ENCODE data around the gene HASPIN. TPM values are rescaled to one million over a fixed set of nuclear protein-coding genes. Genes with fewer than 3 reads are reported as not detected.
A peak's percentile ranks its signal among the peaks of the same experiment; 100 is the strongest.

The HASPIN gene
- total and polyA plus RNA-seq, 5 experiments from 2014 or later, result 0.13 to 0.57 (median 0.33) TPM; not detected in 1

- peak in 1 of 2 donors; percentile 20 for ATAC-seq
- H3K27me3 Mint-ChIP-seq, result no peaks in the 10 kb centered on the region
- H3K9me3 Mint-ChIP-seq, result no peaks in the 10 kb centered on the region
- peaks cover 6 to 42% (median 10%) of the 10 kb centered on the region in 4 donors for H3K4me1 Mint-ChIP-seq
- peak overlapping the region in 1 of 10 donors; percentile 28 for H3K4me3 Mint-ChIP-seq
- no peak for DNase-seq
- H3K27ac Mint-ChIP-seq, result no peak overlapping the region
- POLR2A ChIA-PET, result no interaction called here
- peaks cover 0 to 12% (median 3%) of the 10 kb centered on the region in 3 donors for H3K36me3 Mint-ChIP-seq
These were observed 34.8 kb upstream of the HASPIN start for GRCh38 chr17:3688852-3689261.

GRCh38 chr17:3689262-3690093 is 34.2 kb upstream of the HASPIN start:
- peaks cover 0 to 12% (median 3%) of the 10 kb centered on the region in 3 donors for H3K36me3 Mint-ChIP-seq
- H3K9me3 Mint-ChIP-seq, result no peaks in the 10 kb centered on the region
- peak overlapping the region in 1 of 10 donors; percentile 21 for H3K4me3 Mint-ChIP-seq
- POLR2A ChIA-PET, result no interaction called here
- H3K27ac Mint-ChIP-seq, result peak overlapping the region in 1 of 10 donors; percentile 71
- H3K4me1 Mint-ChIP-seq, result peaks cover 8 to 47% (median 16%) of the 10 kb centered on the region in 4 donors
- ATAC-seq (no peak), DNase-seq (no peak)
- no peaks in the 10 kb centered on the region for H3K27me3 Mint-ChIP-seq

- ATAC-seq, result no peak
- no peaks in the 10 kb centered on the region for H3K27me3 Mint-ChIP-seq
- H3K4me3 Mint-ChIP-seq, result no peak overlapping the region
- H3K9me3 Mint-ChIP-seq, result no peaks in the 10 kb centered on the region
- peaks cover 0 to 12% (median 3%) of the 10 kb centered on the region in 3 donors for H3K36me3 Mint-ChIP-seq
- no peak for DNase-seq
- POLR2A ChIA-PET, result no interaction called here
- H3K4me1 Mint-ChIP-seq, result peaks cover 12 to 49% (median 22%) of the 10 kb centered on the region in 4 donors
- H3K27ac Mint-ChIP-seq, result peak overlapping the region in 2 of 10 donors; percentile 19 to 44
These were observed 33.5 kb upstream of the HASPIN start for GRCh38 chr17:3690094-3690715.

GRCh38 chr17:3691617-3692067 is 32.1 kb upstream of the HASPIN start:
- POLR2A ChIA-PET, result no interaction called here
- Mint-ChIP-seq H3K4me1 (peaks cover 12 to 57% (median 32%) of the 10 kb centered on the region in 4 donors), H3K4me3 (no peak overlapping the region), H3K27me3 (no peaks in the 10 kb centered on the region), H3K9me3 (no peaks in the 10 kb centered on the region), H3K27ac (peak overlapping the region in 2 of 10 donors; percentile 44 to 68), H3K36me3 (peaks cover 0 to 12% (median 3%) of the 10 kb centered on the region in 3 donors)
- ATAC-seq (no peak), DNase-seq (no peak)

- Mint-ChIP-seq H3K4me3 (no peak overlapping the region), H3K36me3 (peaks cover 0 to 12% (median 3%) of the 10 kb centered on the region in 3 donors), H3K27me3 (no peaks in the 10 kb centered on the region), H3K4me1 (peaks cover 12 to 63% (median 36%) of the 10 kb centered on the region in 4 donors), H3K27ac (peak overlapping the region in 4 of 10 donors; percentile 11 to 72 (median 44)), H3K9me3 (no peaks in the 10 kb centered on the region)
- POLR2A ChIA-PET, result no interaction called here
- ATAC-seq (no peak), DNase-seq (no peak)
These were observed 31.4 kb upstream of the HASPIN start for GRCh38 chr17:3692346-3692745.

DNA sequence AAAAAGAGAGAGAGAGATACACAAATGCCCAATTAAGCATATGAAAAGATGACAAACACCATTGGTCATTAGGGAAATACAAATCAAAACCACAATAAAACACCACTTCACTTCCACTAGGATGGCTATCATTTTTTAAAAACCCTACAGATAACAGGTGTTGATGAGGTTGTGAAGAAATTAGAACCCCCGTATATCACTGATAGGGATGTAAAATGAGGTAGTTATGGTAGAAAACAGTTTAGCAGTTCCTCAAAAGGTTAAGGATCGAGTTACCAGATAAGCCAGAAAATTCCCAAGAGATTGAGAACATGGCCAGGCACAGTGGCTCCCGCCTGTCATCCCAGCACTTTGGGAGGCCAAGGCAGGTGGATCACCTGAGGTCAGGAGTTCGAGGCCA is 30.6 kb upstream of the HASPIN start:
- no peak for ATAC-seq
- DNase-seq, result no peak
- H3K36me3 Mint-ChIP-seq, result peaks cover 0 to 12% (median 3%) of the 10 kb centered on the region in 3 donors
- peak overlapping the region in 3 of 10 donors; percentile 22 to 73 (median 24) for H3K4me3 Mint-ChIP-seq
- H3K27me3 Mint-ChIP-seq, result no peaks in the 10 kb centered on the region
- H3K9me3 Mint-ChIP-seq, result no peaks in the 10 kb centered on the region
- H3K27ac Mint-ChIP-seq, result peak overlapping the region in 9 of 10 donors; percentile 8 to 72 (median 62)
- POLR2A ChIA-PET, result no interaction called here
- peaks cover 12 to 65% (median 36%) of the 10 kb centered on the region in 4 donors for H3K4me1 Mint-ChIP-seq

GRCh38 chr17:3693829-3694231 is 29.9 kb upstream of the HASPIN start:
- no peak for DNase-seq
- peak overlapping the region in 8 of 10 donors; percentile 20 to 91 (median 89) for H3K4me3 Mint-ChIP-seq
- peaks cover 12 to 59% (median 36%) of the 10 kb centered on the region in 4 donors for H3K4me1 Mint-ChIP-seq
- POLR2A ChIA-PET, result interaction anchor here (0.6 to 0.7 kb wide), 2 partner anchors 10 to 29 kb away, joined by 3 to 5 read pairs; no protein-coding TSS in a partner anchor
- no peaks in the 10 kb centered on the region for H3K9me3 Mint-ChIP-seq
- H3K27me3 Mint-ChIP-seq, result no peaks in the 10 kb centered on the region
- no peak for ATAC-seq
- peaks cover 0 to 12% (median 3%) of the 10 kb centered on the region in 3 donors for H3K36me3 Mint-ChIP-seq
- peak overlapping the region in 8 of 10 donors; percentile 11 to 90 (median 80) for H3K27ac Mint-ChIP-seq

DNA sequence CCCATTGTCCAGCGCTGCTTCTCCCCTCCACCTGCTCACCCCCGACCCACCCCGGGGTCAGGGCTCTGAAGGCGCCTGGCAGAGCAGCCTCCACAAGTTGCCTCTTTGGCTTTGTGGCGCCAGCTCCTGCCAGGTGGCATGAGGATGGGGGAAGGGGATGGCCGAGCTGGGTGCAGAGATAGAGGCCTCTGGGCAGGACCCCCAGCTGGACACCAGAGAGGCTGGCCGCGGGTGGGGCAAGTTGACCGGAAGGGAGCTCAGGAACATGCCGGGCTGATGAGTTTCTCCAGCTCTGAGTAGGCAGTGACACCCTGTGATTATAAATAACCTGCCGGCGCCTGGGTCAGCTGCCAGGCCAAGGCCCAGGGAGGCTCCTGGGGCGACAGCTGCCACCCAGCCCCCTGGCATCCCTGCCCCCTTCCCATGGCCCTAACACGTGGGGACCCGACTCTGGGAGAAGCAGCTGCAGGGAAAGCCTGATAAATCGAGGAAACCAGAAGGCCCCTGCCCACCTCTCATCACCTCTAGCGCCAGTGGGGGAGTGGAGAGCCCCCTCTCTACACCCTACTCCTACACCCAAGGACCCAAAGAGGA is 28.5 kb upstream of the HASPIN start:
- Mint-ChIP-seq H3K9me3 (no peaks in the 10 kb centered on the region), H3K4me3 (peak overlapping the region; percentile 79 to 91 (median 88)), H3K27ac (peak overlapping the region; percentile 27 to 91 (median 74)), H3K4me1 (peaks cover 9 to 53% (median 37%) of the 10 kb centered on the region in 4 donors), H3K36me3 (peaks cover 0 to 7% (median 3%) of the 10 kb centered on the region in 3 donors), H3K27me3 (no peaks in the 10 kb centered on the region)
- POLR2A ChIA-PET, result interaction anchor here (0.8 to 2.0 kb wide), 12 partner anchors 11 to 448 kb away, joined by 3 to 17 read pairs (median 4); partner anchors contain the start of genes CYB5D2, EMC6 and HASPIN
- ATAC-seq (peak; percentile 27 to 36), DNase-seq (peak in 1 of 10 donors; percentile 21)

GRCh38 chr17:3695723-3696411 is 27.8 kb upstream of the HASPIN start, which contains the start of gene P2RX5:
Gene P2RX5, minus strand, starts transcription at chr17:3696155. Its CDS starts 150 bp downstream, at chr17:3696005.
- H3K4me1 Mint-ChIP-seq, result peaks cover 8 to 51% (median 37%) of the 10 kb centered on the region in 4 donors
- DNase-seq (peak in 9 of 10 donors; percentile 5 to 49 (median 31)), ATAC-seq (peak; percentile 80 to 84)
- H3K27ac Mint-ChIP-seq, result peak within 1 kb of the TSS; percentile 63 to 97 (median 89)
- peak within 1 kb of the TSS; percentile 88 to 99 (median 92) for H3K4me3 Mint-ChIP-seq
- H3K36me3 Mint-ChIP-seq, result peaks cover 0 to 3% (median 0%) of the 10 kb centered on the region in 3 donors
- POLR2A ChIA-PET, result interaction anchor here (0.6 to 2.0 kb wide), 14 partner anchors 11 to 448 kb away, joined by 3 to 17 read pairs (median 4); partner anchors contain the start of genes CYB5D2, EMC6, HASPIN and SHPK
- H3K9me3 Mint-ChIP-seq, result no peaks in the 10 kb centered on the region
- H3K27me3 Mint-ChIP-seq, result no peaks in the 10 kb centered on the region

DNA sequence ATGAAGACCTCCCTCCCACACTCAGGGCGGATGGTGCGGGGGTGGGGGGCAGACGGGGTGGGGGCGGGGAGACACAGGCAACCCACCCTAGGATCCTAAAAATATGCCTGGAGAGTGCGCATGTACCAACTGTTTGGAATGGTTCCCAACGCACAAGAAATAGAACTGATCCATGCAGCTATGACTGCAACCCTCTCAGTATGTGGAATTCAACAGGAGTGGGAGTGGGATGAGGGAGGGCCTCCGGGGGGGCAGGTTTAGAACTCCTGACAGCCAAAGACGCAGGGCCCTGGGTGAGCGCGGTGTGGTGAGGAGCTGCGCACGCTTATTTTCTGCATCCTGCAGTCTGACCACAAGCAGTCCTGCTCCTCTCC is 26.6 kb upstream of the HASPIN start:
- POLR2A ChIA-PET, result interaction anchor here (1.2 to 2.0 kb wide), 3 partner anchors 13 to 27 kb away, joined by 3 to 17 read pairs (median 12); partner anchors contain the start of gene HASPIN
- ATAC-seq, result no peak
- Mint-ChIP-seq H3K36me3 (no peaks in the 10 kb centered on the region), H3K4me1 (peaks cover 6 to 46% (median 33%) of the 10 kb centered on the region in 4 donors), H3K27me3 (no peaks in the 10 kb centered on the region), H3K9me3 (no peaks in the 10 kb centered on the region), H3K4me3 (peak overlapping the region in 6 of 10 donors; percentile 4 to 90 (median 48)), H3K27ac (peak overlapping the region in 1 of 10 donors; percentile 62)
- no peak for DNase-seq

GRCh38 chr17:3698139-3698538 is 25.6 kb upstream of the HASPIN start:
- DNase-seq (no peak), ATAC-seq (no peak)
- Mint-ChIP-seq H3K27ac (peak overlapping the region in 2 of 10 donors; percentile 67 to 84), H3K4me3 (peak overlapping the region in 5 of 10 donors; percentile 3 to 84 (median 61)), H3K4me1 (peaks cover 6 to 38% (median 30%) of the 10 kb centered on the region in 4 donors), H3K27me3 (no peaks in the 10 kb centered on the region), H3K9me3 (peaks cover 0 to 3% (median 0%) of the 10 kb centered on the region in 9 donors), H3K36me3 (peaks cover 0 to 2% (median 0%) of the 10 kb centered on the region in 3 donors)
- POLR2A ChIA-PET, result no interaction called here

All from naive thymus-derived CD8-positive, alpha-beta T cell (primary cell).